Gastroesophageal sphincter (tissue), 3 donors: ENCODE data around the gene DOCK4.

ENCODE experiments used
- CTCF ChIP-seq, 4 experiments: fragments of 200-600 bp in 2 of 4; fragments of 450-650 bp in 2 of 4; sonication (generic) in 1 of 4; IDR thresholded peaks; one replicate each; pipeline ENCODE4 v1.5.1; 2017 to 2019; ENCODE audit warnings: antibody characterized with exemption in 4 of 4, mild to moderate bottlenecking in 2 of 4, moderate library complexity in 2 of 4
- POLR2A ChIP-seq, 2 donors: fragments of 450-650 bp; IDR thresholded peaks; one replicate each; pipeline ENCODE4 v1.6.1; 2017; ENCODE audit warnings: antibody characterized with exemption in 2 of 2, mild to moderate bottlenecking in 2 of 2, moderate library complexity in 1 of 2
- POLR2AphosphoS5 ChIP-seq: sonication (generic); formaldehyde crosslinking; IDR thresholded peaks from one replicate; pipeline ENCODE4 v1.6.1; 2017; ENCODE audit warnings: antibody characterized with exemption

- TF ChIP-seq CTCF (IDR thresholded peaks at IDR 0.05), result no peak
- TF ChIP-seq POLR2AphosphoS5, result no peak
- no peak for TF ChIP-seq POLR2A (IDR thresholded peaks at IDR 0.05)
Measured at GRCh38 chr7:112234147-112234546, 27.9 kb upstream of the DOCK4 start.
